ENCODE results near the gene DCXR. TPM values are rescaled to one million over a fixed set of nuclear protein-coding genes. Genes with fewer than 3 reads are reported as not detected.

DCXR gene
- total and polyA plus RNA-seq, 10 of the 15 experiments (the other 5 are each of a cell fraction or from before 2014, with no cell fraction given): 12.3 to 139 (median 88.9) TPM

- Histone ChIP-seq H3K79me2 (ENCODE audit: control insufficient read depth, insufficient read depth, low read length) (peaks cover under 1% of the 10 kb centered on the region; the same call in 1 of the 2 replicates), H3K4me1 (ENCODE audit: control insufficient read depth, insufficient read depth, low read length) (no peaks in the 10 kb centered on the region), H3K9me3 (replicated peaks; ENCODE audit: control insufficient read depth, insufficient read depth, low read length) (no peaks in the 10 kb centered on the region), H4K20me1 (ENCODE audit: control insufficient read depth, insufficient read depth) (no peaks in the 10 kb centered on the region), H3K27ac (ENCODE audit: control insufficient read depth, insufficient read depth) (no peak overlapping the region), H2AFZ (ENCODE audit: control insufficient read depth, low read depth, low read length) (no peak overlapping the region), H3K4me3 (no peak overlapping the region), H3K36me3 (ENCODE audit: control insufficient read depth in 2 of 2, insufficient read depth in 2 of 2, low read length in 1 of 2) (no peaks in the 10 kb centered on the region; a peak in 2 of 4 replicates), H3K27me3 (replicated peaks in 1 of 2; ENCODE audit: control insufficient read depth in 2 of 2, insufficient read depth in 2 of 2, low read length in 1 of 2) (no peaks in the 10 kb centered on the region), H3K9ac (ENCODE audit: control insufficient read depth, insufficient read depth, low read length) (no peak overlapping the region), H3K4me2 (ENCODE audit: control insufficient read depth, insufficient read depth) (no peak overlapping the region)
- BruUV-seq (replicated peaks): no TSS peak
- intact Hi-C loops (cut with micrococcal nuclease; ENCODE audit: unreplicated experiment): no loop called here
- no peak for DNase-seq (ENCODE audit: low read depth, low spot score)
- SMC1A ChIA-PET (ENCODE audit: uncharacterized antibody, unreplicated experiment): no interaction called here
- WGBS (ENCODE audit: insufficient coverage, insufficient replicate concordance, low lambda C conversion rate, missing lambda C conversion rate): 63% methylated on average over 13 of the region's 13 CpGs
- CTCF ChIA-PET: no interaction called here
- no peak for TF ChIP-seq ZNF207 (IDR thresholded peaks at IDR 0.05; ENCODE audit: borderline replicate concordance)
- peak; percentile 31; the same call in 1 of the 2 replicates for TF ChIP-seq POLR2A (IDR thresholded peaks at IDR 0.05; ENCODE audit: low read depth, low read length)
- in situ Hi-C loops (cut with MboI): no loop called here
- POLR2A ChIA-PET: no interaction called here
- no peak for ATAC-seq
- FAIRE-seq: no peak
- RAD21 ChIA-PET (ENCODE audit: unreplicated experiment): no interaction called here
Observed at GRCh38 chr17:82014971-82015310, 22.6 kb downstream of the DCXR start.

GRCh38 chr17:82014432-82014831 is 23.1 kb downstream of the DCXR start:
- ChIA-PET POLR2A (no interaction called here), RAD21 (ENCODE audit: unreplicated experiment) (no interaction called here), CTCF (no interaction called here), SMC1A (ENCODE audit: uncharacterized antibody, unreplicated experiment) (no interaction called here)
- Histone ChIP-seq H3K27me3 (replicated peaks in 1 of 2; ENCODE audit: control insufficient read depth in 2 of 2, insufficient read depth in 2 of 2, low read length in 1 of 2) (no peaks in the 10 kb centered on the region), H3K9ac (ENCODE audit: control insufficient read depth, insufficient read depth, low read length) (no peak overlapping the region), H3K79me2 (ENCODE audit: control insufficient read depth, insufficient read depth, low read length) (no peaks in the 10 kb centered on the region), H3K27ac (ENCODE audit: control insufficient read depth, insufficient read depth) (no peak overlapping the region), H3K9me3 (replicated peaks; ENCODE audit: control insufficient read depth, insufficient read depth, low read length) (no peaks in the 10 kb centered on the region), H3K4me1 (ENCODE audit: control insufficient read depth, insufficient read depth, low read length) (no peaks in the 10 kb centered on the region), H2AFZ (ENCODE audit: control insufficient read depth, low read depth, low read length) (no peak overlapping the region), H3K4me3 (no peak overlapping the region), H3K4me2 (ENCODE audit: control insufficient read depth, insufficient read depth) (no peak overlapping the region), H4K20me1 (ENCODE audit: control insufficient read depth, insufficient read depth) (no peaks in the 10 kb centered on the region), H3K36me3 (ENCODE audit: control insufficient read depth in 2 of 2, insufficient read depth in 2 of 2, low read length in 1 of 2) (no peaks in the 10 kb centered on the region; a peak in 2 of 4 replicates)
- 61% methylated on average over 21 of the region's 23 CpGs for WGBS (ENCODE audit: insufficient coverage, insufficient replicate concordance, low lambda C conversion rate, missing lambda C conversion rate)
- in situ Hi-C loops (cut with MboI): no loop called here
- FAIRE-seq (no peak), DNase-seq (ENCODE audit: low read depth, low spot score) (no peak), ATAC-seq (no peak)
- intact Hi-C loops (cut with micrococcal nuclease; ENCODE audit: unreplicated experiment): no loop called here
- no TSS peak for BruUV-seq (replicated peaks)
- TF ChIP-seq PAX5 (IDR thresholded peaks at IDR 0.05; ENCODE audit: borderline replicate concordance, low read depth, low read length) (no peak), IRF5 (IDR thresholded peaks at IDR 0.05; ENCODE audit: borderline replicate concordance) (no peak), JUNB (IDR thresholded peaks at IDR 0.05) (no peak), TCF3 (IDR thresholded peaks at IDR 0.05; ENCODE audit: borderline replicate concordance, insufficient read depth, low read depth, low read length) (no peak), SRF (IDR thresholded peaks at IDR 0.05; ENCODE audit: low read depth in 2 of 2, low read length in 2 of 2) (no peak), ZNF687 (IDR thresholded peaks at IDR 0.05) (no peak), MLLT1 (IDR thresholded peaks at IDR 0.05) (no peak), HDAC2 (IDR thresholded peaks at IDR 0.05) (no peak), IKZF1 (conservative IDR thresholded peaks at IDR 0.05) (no peak), ZNF217 (IDR thresholded peaks at IDR 0.05) (no peak)
